H9 (cell line): ENCODE data around the gene PACSIN2. TPM values are rescaled to one million over a fixed set of nuclear protein-coding genes. Genes with fewer than 3 reads are reported as not detected.
"Not testable (repeated sequence)": the region's sequence is repeated elsewhere in the genome, so short reads cannot be mapped to it uniquely, and the experiment has no call there.

Experiments used
- DNase-seq: peaks from one replicate; pipeline ENCODE4 v3.0.0-alpha.2; 2017
- H2AFZ ChIP-seq: one replicate; pipeline ENCODE4 v1.6.1; 2013; ENCODE audit warnings: mild to moderate bottlenecking, low read length, control low read depth, moderate library complexity
- H2AK5ac ChIP-seq: 2 replicates; pipeline ENCODE4 v1.6.1; 2013; ENCODE audit warnings: low read length, control low read depth, mixed read lengths; ENCODE audit not compliant: insufficient read length
- H2BK120ac ChIP-seq: one replicate; pipeline ENCODE4 v1.6.1; 2013; ENCODE audit warnings: low read depth, mild to moderate bottlenecking, low read length, control low read depth, inconsistent platforms; ENCODE audit not compliant: poor library complexity, severe bottlenecking
- H2BK12ac ChIP-seq: 2 replicates; pipeline ENCODE4 v1.6.1; 2013; ENCODE audit warnings: low read length, control low read depth, mixed read lengths, low read depth; ENCODE audit not compliant: insufficient read length
- H2BK15ac ChIP-seq: 2 replicates; pipeline ENCODE4 v1.6.1; 2013; ENCODE audit warnings: low read depth, low read length, control low read depth
- H2BK20ac ChIP-seq: one replicate; pipeline ENCODE4 v1.6.1; 2013; ENCODE audit warnings: low read depth, mild to moderate bottlenecking, low read length, control low read depth, inconsistent platforms; ENCODE audit not compliant: poor library complexity, severe bottlenecking
- H2BK5ac ChIP-seq: 2 replicates; pipeline ENCODE4 v1.6.1; 2013; ENCODE audit warnings: low read length, control low read depth, mixed read lengths; ENCODE audit not compliant: insufficient read length
- H3K14ac ChIP-seq: 2 replicates; pipeline ENCODE4 v1.6.1; 2013; ENCODE audit warnings: low read length, control low read depth; ENCODE audit not compliant: insufficient read depth
- H3K18ac ChIP-seq: 2 replicates; pipeline ENCODE4 v1.6.1; 2013; ENCODE audit warnings: low read depth, mild to moderate bottlenecking, mixed read lengths, low read length, control low read depth; ENCODE audit not compliant: insufficient read length
- H3K23ac ChIP-seq: 2 replicates; pipeline ENCODE4 v1.6.1; 2013; ENCODE audit warnings: low read length, control low read depth, mixed read lengths, low read depth; ENCODE audit not compliant: insufficient read length
- H3K23me2 ChIP-seq: 2 replicates; pipeline ENCODE4 v1.6.1; 2013; ENCODE audit warnings: low read depth, mild to moderate bottlenecking, mixed read lengths, low read length, control low read depth; ENCODE audit not compliant: insufficient read length, poor library complexity, severe bottlenecking
- H3K27ac ChIP-seq: 2 replicates; pipeline ENCODE4 v1.5.1; 2013; ENCODE audit warnings: low read length, control low read depth, mixed read lengths, low read depth; ENCODE audit not compliant: insufficient read length
- H3K27me3 ChIP-seq: 2 replicates; pipeline ENCODE4 v1.6.1; 2013; ENCODE audit warnings: low read length, control low read depth, inconsistent platforms; ENCODE audit not compliant: insufficient read depth
- H3K4ac ChIP-seq: 2 replicates; pipeline ENCODE4 v1.6.1; 2013; ENCODE audit warnings: low read depth, mild to moderate bottlenecking, control low read depth, inconsistent platforms, low read length, moderate library complexity
- H3K4me1 ChIP-seq: 2 replicates; pipeline ENCODE4 v1.6.1; 2013; ENCODE audit warnings: low read length, control low read depth, inconsistent platforms; ENCODE audit not compliant: insufficient read depth
- H3K4me2 ChIP-seq: 2 replicates; pipeline ENCODE4 v1.6.1; 2013; ENCODE audit warnings: low read length, control low read depth, mixed read lengths; ENCODE audit not compliant: insufficient read length, insufficient read depth
- H3K56ac ChIP-seq: 2 replicates; pipeline ENCODE4 v1.6.1; 2013; ENCODE audit warnings: low read depth, mild to moderate bottlenecking, mixed read lengths, low read length, control low read depth; ENCODE audit not compliant: insufficient read length
- H3K79me1 ChIP-seq: 2 replicates; pipeline ENCODE4 v1.6.1; 2013; ENCODE audit warnings: low read depth, mild to moderate bottlenecking, moderate library complexity, low read length, control low read depth, inconsistent platforms; ENCODE audit not compliant: insufficient read depth, poor library complexity, severe bottlenecking
- H3K79me2 ChIP-seq: 2 replicates; pipeline ENCODE4 v1.6.1; 2013; ENCODE audit warnings: low read length, control low read depth, inconsistent platforms; ENCODE audit not compliant: insufficient read depth
- H3K9ac ChIP-seq: 2 replicates; pipeline ENCODE4 v1.6.1; 2013; ENCODE audit warnings: low read length, control low read depth, mixed read lengths; ENCODE audit not compliant: insufficient read length; ENCODE audit errors: extremely low read depth
- H3K9me3 ChIP-seq: one replicate; pipeline ENCODE4 v1.6.1; 2013; ENCODE audit warnings: low read depth, low read length, inconsistent platforms; ENCODE audit not compliant: control insufficient read depth
- H3T11ph ChIP-seq: one replicate; pipeline ENCODE4 v1.6.1; 2013; ENCODE audit warnings: mild to moderate bottlenecking, low read length, control low read depth, inconsistent platforms
- H4K20me1 ChIP-seq: one replicate; pipeline ENCODE4 v1.6.1; 2013; ENCODE audit not compliant: control insufficient read depth, insufficient read length, insufficient read depth
- H4K5ac ChIP-seq: 2 replicates; pipeline ENCODE4 v1.6.1; 2013; ENCODE audit warnings: low read depth, mild to moderate bottlenecking, mixed read lengths, low read length, control low read depth; ENCODE audit not compliant: insufficient read length
- H4K8ac ChIP-seq: replicated peaks from 2 replicates; pipeline ENCODE4 v1.6.1; 2013; ENCODE audit warnings: low read length, control low read depth, mixed read lengths, low read depth; ENCODE audit not compliant: insufficient read length
- H4K91ac ChIP-seq: 2 replicates; pipeline ENCODE4 v1.6.1; 2013; ENCODE audit warnings: low read depth, mild to moderate bottlenecking, moderate library complexity, mixed read lengths, low read length, control low read depth; ENCODE audit not compliant: insufficient read length
- H3K27ac Mint-ChIP-seq, 3 experiments: 2 replicates in 2 of 3; 3 replicates in 1 of 3; pipeline ENCODE4 v1.8.0; 2020 to 2021; ENCODE audit warnings: mixed read lengths in 3 of 3, mild to moderate bottlenecking in 1 of 3, moderate library complexity in 1 of 3
- H3K27me3 Mint-ChIP-seq: 2 replicates; pipeline ENCODE4 v1.8.0; 2021; ENCODE audit warnings: low read depth, mild to moderate bottlenecking, moderate library complexity, mixed read lengths
- H3K36me3 Mint-ChIP-seq, 3 experiments: 2 replicates in 2 of 3; 3 replicates in 1 of 3; pipeline ENCODE4 v1.8.0; 2020 to 2021; ENCODE audit warnings: low read depth in 3 of 3, mixed read lengths in 3 of 3; ENCODE audit not compliant: insufficient read depth in 1 of 3
- H3K4me1 Mint-ChIP-seq, 2 experiments: 2 replicates each; pipeline ENCODE4 v1.8.0; 2020; ENCODE audit warnings: mixed read lengths in 2 of 2
- H3K4me3 Mint-ChIP-seq, 2 experiments: 2 replicates in 1 of 2; 3 replicates in 1 of 2; pipeline ENCODE4 v1.8.0; 2020 to 2021; ENCODE audit warnings: mild to moderate bottlenecking in 2 of 2, mixed read lengths in 2 of 2, moderate library complexity in 1 of 2
- H3K9me3 Mint-ChIP-seq, 2 experiments: 2 replicates in 1 of 2; 3 replicates in 1 of 2; pipeline ENCODE4 v1.8.0; 2020; ENCODE audit warnings: mild to moderate bottlenecking in 2 of 2, mixed read lengths in 2 of 2, moderate library complexity in 1 of 2
- WGBS: extraction: QIAGEN DNeasy Blood & Tissue Kit; methylation state at CpG from one replicate; pipeline ENCODE4 v1.1.7; 2013; ENCODE audit warnings: missing lambda C conversion rate, low lambda C conversion rate, mixed read lengths; ENCODE audit not compliant: insufficient read length; ENCODE audit errors: extremely low coverage; 5-methylcytosine and 5-hydroxymethylcytosine counted together
- total RNA-seq: library from RNA; stranded (reverse); gene quantifications from 2 replicates; pipeline ENCODE4 v1.2.1, GENCODE V29; 2021
- TF ChIP-seq, protein P1 (sequence below): fragments of 200-600 bp; sonication (generic); conservative IDR thresholded peaks from 3 replicates; pipeline ENCODE4 v1.8.0; 2021; ENCODE audit warnings: antibody characterized with exemption, mild to moderate bottlenecking

PACSIN2 gene
- total RNA-seq, 1 experiment from 2014 or later = 62.3 TPM

- H2BK120ac ChIP-seq = no peak overlapping the region
- no peak overlapping the region for H2BK15ac ChIP-seq
- peaks cover 7% of the 10 kb centered on the region; the same call in 1 of the 2 replicates for H3K4me1 ChIP-seq
- H3T11ph ChIP-seq = no peak overlapping the region
- no peak overlapping the region for H4K91ac ChIP-seq
- peak overlapping the region; percentile 53 to 82 (median 79); a peak in 4 of 7 replicates for H3K27ac Mint-ChIP-seq
- H3K9me3 Mint-ChIP-seq = no peaks in the 10 kb centered on the region
- H3K79me2 ChIP-seq = no peaks in the 10 kb centered on the region; the same call in 1 of the 2 replicates
- H2AFZ ChIP-seq = no peak overlapping the region
- H3K23ac ChIP-seq = no peak overlapping the region
- H3K4me2 ChIP-seq = no peak overlapping the region
- H3K36me3 Mint-ChIP-seq = peaks cover 0 to 2% (median 0%) of the 10 kb centered on the region in 3 experiments; a peak in 2 of 7 replicates
- no peak overlapping the region for H2BK20ac ChIP-seq
- no peak overlapping the region for H2AK5ac ChIP-seq
- H4K8ac ChIP-seq = no peak overlapping the region
- no peaks in the 10 kb centered on the region for H3K27me3 Mint-ChIP-seq
- no peaks in the 10 kb centered on the region for H3K27me3 ChIP-seq
- WGBS = no CpG with 5 or more reads among the region's 12 CpGs
- no peak overlapping the region for H2BK12ac ChIP-seq
- no peak overlapping the region for H3K18ac ChIP-seq
- DNase-seq = peak; percentile 23
- H3K4ac ChIP-seq = no peak overlapping the region
- no peak overlapping the region for H3K27ac ChIP-seq
- H4K5ac ChIP-seq = no peak overlapping the region
- H3K4me1 Mint-ChIP-seq = peaks cover 38 to 50% of the 10 kb centered on the region in 2 experiments
- no peak overlapping the region for H3K56ac ChIP-seq
- H3K4me3 Mint-ChIP-seq = no peak overlapping the region
- H3K9ac ChIP-seq = no peak overlapping the region
- TF ChIP-seq, protein P1, sequence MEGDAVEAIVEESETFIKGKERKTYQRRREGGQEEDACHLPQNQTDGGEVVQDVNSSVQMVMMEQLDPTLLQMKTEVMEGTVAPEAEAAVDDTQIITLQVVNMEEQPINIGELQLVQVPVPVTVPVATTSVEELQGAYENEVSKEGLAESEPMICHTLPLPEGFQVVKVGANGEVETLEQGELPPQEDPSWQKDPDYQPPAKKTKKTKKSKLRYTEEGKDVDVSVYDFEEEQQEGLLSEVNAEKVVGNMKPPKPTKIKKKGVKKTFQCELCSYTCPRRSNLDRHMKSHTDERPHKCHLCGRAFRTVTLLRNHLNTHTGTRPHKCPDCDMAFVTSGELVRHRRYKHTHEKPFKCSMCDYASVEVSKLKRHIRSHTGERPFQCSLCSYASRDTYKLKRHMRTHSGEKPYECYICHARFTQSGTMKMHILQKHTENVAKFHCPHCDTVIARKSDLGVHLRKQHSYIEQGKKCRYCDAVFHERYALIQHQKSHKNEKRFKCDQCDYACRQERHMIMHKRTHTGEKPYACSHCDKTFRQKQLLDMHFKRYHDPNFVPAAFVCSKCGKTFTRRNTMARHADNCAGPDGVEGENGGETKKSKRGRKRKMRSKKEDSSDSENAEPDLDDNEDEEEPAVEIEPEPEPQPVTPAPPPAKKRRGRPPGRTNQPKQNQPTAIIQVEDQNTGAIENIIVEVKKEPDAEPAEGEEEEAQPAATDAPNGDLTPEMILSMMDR = no peak
- no peaks in the 10 kb centered on the region for H3K9me3 ChIP-seq
- no peak overlapping the region for H2BK5ac ChIP-seq
- H3K23me2 ChIP-seq = no peaks in the 10 kb centered on the region
- no peaks in the 10 kb centered on the region for H4K20me1 ChIP-seq
- H3K79me1 ChIP-seq = peaks cover 13% of the 10 kb centered on the region
- no peak overlapping the region for H3K14ac ChIP-seq
Observed at GRCh38 chr22:42937164-42937843, 77.6 kb downstream of the PACSIN2 start.

- H3K9me3 Mint-ChIP-seq, H3K14ac ChIP-seq, H4K20me1 ChIP-seq, H3K4me2 ChIP-seq, H2BK12ac ChIP-seq, H4K5ac ChIP-seq, H2BK120ac ChIP-seq, H3K27ac ChIP-seq, H3K9me3 ChIP-seq, H3K27me3 Mint-ChIP-seq, H3K23me2 ChIP-seq, H2BK5ac ChIP-seq, H3K56ac ChIP-seq, H3K18ac ChIP-seq, H3T11ph ChIP-seq, H2BK20ac ChIP-seq, H3K9ac ChIP-seq, DNase-seq, H3K4me1 ChIP-seq, H3K27ac Mint-ChIP-seq, H3K36me3 Mint-ChIP-seq, H2BK15ac ChIP-seq, H4K91ac ChIP-seq, H3K4me3 Mint-ChIP-seq, H2AK5ac ChIP-seq, H4K8ac ChIP-seq, H3K27me3 ChIP-seq, H3K79me2 ChIP-seq, H2AFZ ChIP-seq, H3K23ac ChIP-seq, H3K4ac ChIP-seq: not testable (repeated sequence)
- H3K79me1 ChIP-seq = peaks cover 13% of the 10 kb centered on the region
- H3K4me1 Mint-ChIP-seq = peaks cover 38 to 50% of the 10 kb centered on the region in 2 experiments
- no CpG with 5 or more reads among the region's 6 CpGs for WGBS
Observed at GRCh38 chr22:42936680-42937079, 78.3 kb downstream of the PACSIN2 start.
